Nephron progenitor cell (in vitro differentiated cells): Measurements from ENCODE around the gene TAF4B.
A peak's percentile ranks its signal among the peaks of the same experiment; 100 is the strongest.

Experiments used
- DNase-seq: peaks from one replicate; pipeline ENCODE4 v3.0.0; 2021
- H3K27ac Mint-ChIP-seq: 2 replicates; pipeline ENCODE4 v1.8.0; 2021; ENCODE audit warnings: mild to moderate bottlenecking, moderate library complexity, mixed read lengths
- H3K27me3 Mint-ChIP-seq: 2 replicates; pipeline ENCODE4 v1.8.0; 2021; ENCODE audit warnings: mild to moderate bottlenecking, low read depth, mixed read lengths; ENCODE audit not compliant: poor library complexity
- H3K36me3 Mint-ChIP-seq: 2 replicates; pipeline ENCODE4 v1.8.0; 2021; ENCODE audit warnings: low read depth, mixed read lengths
- H3K4me1 Mint-ChIP-seq: 2 replicates; pipeline ENCODE4 v1.8.0; 2021; ENCODE audit warnings: mixed read lengths
- H3K4me3 Mint-ChIP-seq: 2 replicates; pipeline ENCODE4 v1.8.0; 2021; ENCODE audit warnings: mild to moderate bottlenecking, moderate library complexity, mixed read lengths
- H3K9me3 Mint-ChIP-seq: 2 replicates; pipeline ENCODE4 v1.8.0; 2021; ENCODE audit warnings: mild to moderate bottlenecking, moderate library complexity, mixed read lengths
- CTCF ChIP-seq: fragments of 200-600 bp; sonication (generic); IDR thresholded peaks from 2 replicates; pipeline ENCODE4 v1.5.0; 2021; ENCODE audit warnings: antibody characterized with exemption

Gene TAF4B

GRCh38 chr18:26335571-26336487 lies 109.6 kb downstream of the TAF4B start:
- H3K4me3 Mint-ChIP-seq = no peak overlapping the region
- H3K27me3 Mint-ChIP-seq = no peaks in the 10 kb centered on the region
- H3K36me3 Mint-ChIP-seq = peaks cover 11% of the 10 kb centered on the region
- peaks cover 20% of the 10 kb centered on the region for H3K4me1 Mint-ChIP-seq
- no peaks in the 10 kb centered on the region for H3K9me3 Mint-ChIP-seq
- no peak for DNase-seq
- peak overlapping the region; percentile 9 for H3K27ac Mint-ChIP-seq
- TF ChIP-seq CTCF = no peak

GRCh38 chr18:26336572-26336971 lies 110.3 kb downstream of the TAF4B start:
- no peak overlapping the region for H3K4me3 Mint-ChIP-seq
- H3K27ac Mint-ChIP-seq = peak overlapping the region; percentile 9
- TF ChIP-seq CTCF = no peak
- peaks cover 16% of the 10 kb centered on the region for H3K36me3 Mint-ChIP-seq
- no peak for DNase-seq
- peaks cover 20% of the 10 kb centered on the region for H3K4me1 Mint-ChIP-seq
- H3K9me3 Mint-ChIP-seq = no peaks in the 10 kb centered on the region
- H3K27me3 Mint-ChIP-seq = no peaks in the 10 kb centered on the region

GRCh38 chr18:26342646-26343045 lies 116.4 kb downstream of the TAF4B start:
- TF ChIP-seq CTCF = no peak
- no peak overlapping the region for H3K27ac Mint-ChIP-seq

GRCh38 chr18:26350961-26351360 lies 124.7 kb downstream of the TAF4B start:
- no peak for TF ChIP-seq CTCF

More at GRCh38 chr18:26342646-26343045, 116.4 kb downstream of the TAF4B start:
- H3K27me3 Mint-ChIP-seq = no peaks in the 10 kb centered on the region
- no peaks in the 10 kb centered on the region for H3K4me1 Mint-ChIP-seq
- H3K4me3 Mint-ChIP-seq = no peak overlapping the region
- no peak for DNase-seq
- peaks cover 51% of the 10 kb centered on the region for H3K36me3 Mint-ChIP-seq
- peaks cover 44% of the 10 kb centered on the region for H3K9me3 Mint-ChIP-seq

GRCh38 chr18:26356045-26356785 lies 130.0 kb downstream of the TAF4B start:
- TF ChIP-seq CTCF = no peak
- peaks cover under 1% of the 10 kb centered on the region for H3K9me3 Mint-ChIP-seq
- no peak overlapping the region for H3K4me3 Mint-ChIP-seq
- H3K27ac Mint-ChIP-seq = no peak overlapping the region
- no peaks in the 10 kb centered on the region for H3K4me1 Mint-ChIP-seq
- H3K27me3 Mint-ChIP-seq = peaks cover 3% of the 10 kb centered on the region
- DNase-seq = no peak
- H3K36me3 Mint-ChIP-seq = peaks cover 12% of the 10 kb centered on the region

More at GRCh38 chr18:26350961-26351360, 124.7 kb downstream of the TAF4B start:
- peaks cover 32% of the 10 kb centered on the region for H3K36me3 Mint-ChIP-seq
- H3K4me3 Mint-ChIP-seq = no peak overlapping the region
- peaks cover 37% of the 10 kb centered on the region for H3K9me3 Mint-ChIP-seq
- DNase-seq = no peak
- peaks cover 1% of the 10 kb centered on the region for H3K27me3 Mint-ChIP-seq
- no peaks in the 10 kb centered on the region for H3K4me1 Mint-ChIP-seq
- no peak overlapping the region for H3K27ac Mint-ChIP-seq
